Measurements from ENCODE around the gene ASIC2. TPM values are rescaled to one million over a fixed set of nuclear protein-coding genes. Genes with fewer than 3 reads are reported as not detected.
A peak's percentile ranks its signal among the peaks of the same experiment; 100 is the strongest.

ASIC2 gene
- total RNA-seq, 1 donor from 2014 or later: not detected

DNA sequence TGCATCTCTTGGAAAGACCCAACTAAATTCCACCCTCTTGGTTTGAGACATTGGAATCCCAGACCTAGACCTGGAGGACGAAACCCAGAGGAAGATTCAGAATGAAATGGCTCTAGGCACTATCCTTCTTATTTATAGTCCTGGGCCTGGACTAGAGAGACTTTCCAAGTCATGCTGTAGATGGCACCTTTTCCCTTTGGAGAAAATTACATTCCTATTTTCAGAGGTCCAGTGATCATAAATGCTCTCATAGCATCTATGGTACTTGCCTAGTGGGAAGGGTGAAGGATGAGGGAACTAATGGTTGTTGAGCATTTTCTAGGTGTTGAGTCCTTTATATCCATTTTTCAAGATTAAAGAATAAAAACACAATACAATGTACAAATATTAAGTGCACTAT, 264.3 kb downstream of the ASIC2 start:
- DNase-seq (ENCODE audit: low spot score): no peak

GRCh38 chr17:33028061-33028460, 265.0 kb downstream of the ASIC2 start:
- peak; percentile 53 for DNase-seq (ENCODE audit: low spot score)

GRCh38 chr17:33024688-33025486, 268.2 kb downstream of the ASIC2 start:
- DNase-seq (ENCODE audit: low spot score): peak; percentile 59

DNA sequence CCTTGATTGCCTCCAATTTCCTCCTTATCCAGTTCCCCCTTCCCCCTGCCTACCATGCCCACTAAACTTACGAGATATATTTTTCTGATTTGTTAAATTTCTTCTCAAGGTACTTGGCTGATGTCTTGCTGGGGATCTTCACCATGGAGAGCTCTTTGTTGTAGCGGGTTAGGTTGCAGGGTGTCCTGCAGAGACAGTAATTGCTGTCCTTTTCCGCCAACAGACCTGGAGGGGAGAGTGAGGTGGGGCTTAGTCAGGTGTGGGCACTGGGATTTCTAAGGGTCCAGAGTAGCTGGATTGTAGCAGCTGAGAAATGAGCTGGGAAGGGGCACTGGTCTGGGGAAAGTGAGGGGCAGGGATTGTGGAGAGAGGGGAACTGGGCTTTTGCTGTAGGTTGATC, 269.3 kb downstream of the ASIC2 start:
- DNase-seq (ENCODE audit: low spot score): no peak

DNA sequence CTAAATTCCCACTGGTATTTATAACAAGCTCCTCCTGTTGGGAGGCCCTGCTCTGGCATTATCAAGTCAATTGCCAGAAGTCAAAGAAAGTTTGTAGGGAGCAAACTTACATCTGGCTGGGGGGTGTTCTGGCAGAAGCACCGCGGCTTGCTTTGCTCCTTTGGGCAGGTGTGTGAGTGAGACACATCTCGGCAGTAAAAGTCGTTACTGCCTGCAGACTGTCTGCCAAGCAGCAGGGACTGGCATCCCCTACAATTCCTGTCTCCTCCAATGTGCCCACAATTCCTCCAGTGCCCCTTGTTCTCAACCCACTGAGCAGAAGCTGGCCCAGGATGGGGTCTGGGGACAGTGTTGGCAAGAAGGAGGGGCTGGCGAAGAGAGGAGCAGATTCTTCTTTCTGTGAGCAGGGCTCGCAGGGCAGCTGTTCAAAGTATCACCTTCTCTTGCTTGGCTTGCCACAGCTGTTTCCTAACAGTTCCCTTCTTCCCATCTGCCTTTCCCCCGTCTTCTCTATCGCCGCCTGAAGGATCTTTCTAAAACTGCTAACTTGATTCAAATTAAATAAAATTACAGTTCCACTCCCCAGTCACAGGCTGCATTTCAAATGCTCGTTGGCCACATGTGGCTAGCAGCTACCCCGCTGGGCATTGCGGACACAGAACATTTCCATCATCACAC, 271.2 kb downstream of the ASIC2 start:
- no peak for DNase-seq (ENCODE audit: low spot score)

DNA sequence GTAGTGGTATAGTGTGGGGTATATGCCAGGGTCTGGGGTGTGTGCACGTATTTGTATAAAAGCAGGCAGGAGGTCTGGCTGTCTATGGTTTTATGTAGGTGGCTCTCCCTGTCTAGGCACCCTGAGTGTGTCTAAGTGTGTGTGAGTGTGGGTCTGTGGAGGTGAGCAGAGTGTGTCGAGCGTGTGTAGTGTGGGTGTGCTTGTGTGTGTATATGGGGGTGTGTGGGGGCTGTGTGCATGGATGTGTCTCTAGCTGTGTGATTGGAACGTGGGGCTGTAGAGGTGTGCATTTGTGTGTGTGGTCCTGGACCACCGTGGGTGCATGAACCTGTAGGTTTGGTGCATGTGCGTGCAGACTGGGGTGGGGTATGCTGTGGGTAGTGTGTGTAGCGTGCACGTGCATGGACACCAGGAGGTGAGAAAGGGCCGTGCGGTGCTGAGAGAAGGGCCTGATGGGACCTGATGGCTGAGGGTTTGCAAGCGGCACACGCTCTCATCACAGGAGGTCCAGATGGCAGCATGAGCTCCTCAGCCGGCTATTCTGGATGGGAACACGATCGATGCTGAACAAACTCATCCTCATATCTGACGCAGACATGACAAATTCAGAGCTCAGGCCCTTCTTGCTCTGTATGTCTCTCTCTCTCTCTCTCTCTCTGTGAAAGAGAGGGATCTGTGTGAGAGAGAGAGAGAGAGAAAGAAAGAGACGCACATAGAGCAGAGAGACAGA, 273.8 kb downstream of the ASIC2 start:
- DNase-seq (ENCODE audit: low spot score): peak; percentile 77

DNA sequence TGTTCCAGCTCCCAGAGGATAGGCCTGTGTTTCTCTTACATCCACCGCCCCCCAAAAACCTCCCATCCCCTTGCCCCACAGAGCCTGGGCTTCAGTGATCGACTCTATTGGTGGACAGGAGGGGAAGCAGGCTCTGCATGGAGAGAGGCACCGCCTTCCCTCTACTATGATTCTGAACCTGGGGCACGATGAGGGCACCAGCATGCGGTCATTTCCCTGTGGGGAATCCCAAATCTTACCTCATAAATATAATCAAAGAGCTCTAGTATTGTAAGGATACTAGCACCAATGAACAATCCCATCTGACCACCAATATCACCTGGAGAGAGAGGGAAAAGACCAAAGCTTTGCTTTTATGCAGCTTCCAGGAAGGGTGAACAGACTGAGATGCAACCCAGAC, 275.7 kb downstream of the ASIC2 start:
- DNase-seq (ENCODE audit: low spot score): no peak

- DNase-seq (ENCODE audit: low spot score): peak; percentile 81
Observed at GRCh38 chr17:33016920-33017319, 276.2 kb downstream of the ASIC2 start.

DNA sequence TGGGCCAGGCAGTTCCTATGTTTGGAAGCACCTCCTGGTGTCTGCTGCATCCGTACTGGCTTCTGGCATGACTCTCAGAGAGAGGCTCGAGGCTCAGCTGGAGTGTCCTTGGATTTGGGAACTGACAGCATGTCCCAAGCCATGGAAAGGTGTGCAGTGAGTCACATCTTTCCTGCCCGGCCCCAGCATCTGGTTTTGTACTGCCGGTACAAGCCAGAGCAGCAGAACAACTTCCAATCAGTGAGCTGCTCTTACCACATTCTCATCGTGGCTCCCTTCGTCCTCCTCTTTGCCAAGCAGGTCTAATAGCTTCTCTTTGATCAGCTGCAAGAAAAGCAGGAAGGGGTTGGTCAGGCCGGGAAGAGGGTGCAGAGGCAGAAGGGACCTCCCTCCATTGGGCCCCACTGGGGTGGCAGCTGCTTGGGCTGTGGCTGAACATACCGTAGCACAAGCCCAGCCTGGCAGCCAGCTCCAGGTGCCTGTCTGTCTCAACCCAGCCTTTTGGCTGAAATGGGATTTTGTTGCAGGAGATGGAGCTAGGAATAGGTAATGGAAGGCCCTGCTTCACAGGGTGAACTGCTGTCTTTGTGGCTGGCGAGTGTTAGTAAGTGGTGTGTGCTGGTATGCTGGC, 277.3 kb downstream of the ASIC2 start:
- peak; percentile 60 for DNase-seq (ENCODE audit: low spot score)

DNA sequence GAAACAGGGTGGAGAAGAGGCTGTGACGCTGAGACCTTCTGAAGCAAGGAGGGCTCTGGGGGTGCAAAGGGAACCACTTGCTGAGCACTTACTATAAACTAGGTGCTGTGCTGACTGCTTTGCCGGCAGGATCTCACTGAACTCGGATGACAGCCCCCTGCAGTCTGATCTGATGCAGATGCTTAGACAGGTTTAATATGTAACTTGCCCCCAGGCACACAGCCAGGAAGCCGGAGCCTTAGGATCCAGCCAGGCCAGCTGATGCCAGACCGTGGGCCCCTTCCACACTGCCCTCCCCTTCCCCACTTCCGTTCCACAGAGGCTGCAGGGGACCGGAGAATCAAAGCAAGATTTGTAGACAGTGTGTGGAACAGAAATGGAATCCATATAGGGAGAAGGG, 278.3 kb downstream of the ASIC2 start:
- peak; percentile 67 for DNase-seq (ENCODE audit: low spot score)

DNA sequence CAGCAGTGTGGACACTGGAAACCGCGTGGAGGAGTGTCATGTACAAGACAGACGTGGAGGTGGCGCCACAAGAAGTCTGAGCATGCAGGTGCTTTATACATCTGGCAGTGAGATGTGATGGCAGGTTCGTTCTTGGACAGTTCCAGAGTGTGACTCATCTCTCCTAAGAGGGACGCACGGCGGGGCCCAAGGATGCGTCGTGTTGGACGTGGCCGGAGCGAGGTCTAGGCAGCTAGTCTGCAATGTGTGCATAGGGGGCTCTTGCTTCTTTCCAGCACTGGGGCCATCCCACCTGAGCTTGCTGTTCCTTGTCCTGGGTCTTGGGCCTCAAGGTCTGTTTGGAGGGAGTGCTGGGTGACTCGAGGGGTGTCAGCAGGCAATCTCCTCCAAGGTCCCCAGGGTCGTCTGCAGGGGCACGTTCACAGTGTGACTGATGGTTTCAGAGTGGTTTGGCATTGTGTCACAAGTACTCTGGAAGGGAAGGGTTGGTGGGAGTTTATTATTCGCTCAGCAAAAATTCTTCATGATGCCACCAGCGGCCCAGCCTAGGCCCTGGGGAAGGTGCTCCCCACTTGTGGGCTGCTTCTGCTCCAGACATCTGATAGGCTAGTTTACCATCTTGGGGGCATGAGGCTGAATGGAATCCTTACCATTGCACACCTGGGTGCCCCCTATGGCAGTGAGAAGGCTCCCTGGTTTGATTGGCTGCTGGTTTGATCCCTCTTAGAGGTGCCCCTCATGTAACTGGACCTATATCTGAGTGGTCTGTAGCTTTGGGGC, 279.3 kb downstream of the ASIC2 start:
- DNase-seq (ENCODE audit: low spot score): peak; percentile 71

DNA sequence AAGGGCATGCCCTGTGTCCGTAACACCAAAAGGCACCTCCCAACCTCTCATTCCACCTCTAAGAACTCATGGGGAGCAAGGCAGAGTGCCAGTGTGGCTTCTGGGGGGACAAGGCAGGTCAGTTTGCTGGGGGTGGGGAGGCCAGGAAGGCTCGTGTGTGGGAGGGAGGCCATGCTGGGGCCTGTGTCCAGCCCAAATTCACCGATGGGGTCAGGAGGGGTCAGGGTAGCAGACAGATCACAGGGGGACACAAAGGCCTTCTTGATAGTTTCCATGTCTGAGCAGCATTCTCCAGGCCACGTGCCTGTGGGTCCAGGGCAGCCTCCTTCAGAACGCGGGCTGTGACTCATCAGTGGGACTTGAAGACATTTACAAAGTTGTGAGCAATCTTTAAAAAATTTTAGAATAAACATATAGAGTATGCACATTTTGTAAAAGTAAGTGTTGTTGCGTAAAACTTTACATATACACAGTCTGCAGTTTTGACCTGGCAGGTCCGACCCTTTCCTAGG, 280.5 kb downstream of the ASIC2 start:
- DNase-seq (ENCODE audit: low spot score): peak; percentile 71

DNA sequence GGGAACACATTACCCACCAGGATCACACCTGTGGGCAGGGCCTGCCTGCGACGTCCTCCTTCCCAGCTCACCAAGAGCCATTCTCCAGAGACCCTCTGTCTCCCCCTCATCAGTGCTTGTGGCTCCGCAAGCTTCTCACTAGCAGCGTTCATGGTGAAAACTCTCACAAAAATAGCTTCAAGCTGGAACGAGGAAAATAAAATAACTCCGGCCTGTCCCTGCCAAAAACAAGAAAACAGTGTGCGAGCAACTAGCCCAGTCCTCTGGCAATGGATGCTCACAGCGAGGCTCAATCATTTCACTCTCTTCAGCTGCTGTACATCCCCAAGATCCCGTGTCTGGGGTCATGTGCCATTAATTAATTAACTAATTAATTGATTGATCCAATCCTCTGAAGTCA, 283.5 kb downstream of the ASIC2 start:
- no peak for DNase-seq (ENCODE audit: low spot score)

DNA sequence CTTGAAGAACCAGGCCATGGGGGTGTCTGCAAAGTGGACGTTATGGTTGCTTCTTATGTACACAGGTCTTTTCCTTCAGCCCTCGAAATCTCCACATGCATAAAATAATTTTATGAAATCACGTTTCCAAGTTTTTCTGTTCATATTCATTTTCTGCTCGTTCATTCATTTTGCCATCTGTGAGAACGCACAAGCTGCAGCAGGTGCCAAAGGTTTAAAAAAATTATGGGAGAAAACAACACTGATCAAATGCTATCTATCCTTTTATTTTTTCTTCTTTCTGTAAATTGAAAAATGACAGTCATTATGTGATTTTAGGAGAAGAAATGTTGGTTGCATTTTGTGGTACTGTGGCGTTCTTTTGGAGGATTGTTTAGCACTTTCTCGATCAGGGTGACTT, 285.9 kb downstream of the ASIC2 start:
- DNase-seq (ENCODE audit: low spot score): no peak

DNA sequence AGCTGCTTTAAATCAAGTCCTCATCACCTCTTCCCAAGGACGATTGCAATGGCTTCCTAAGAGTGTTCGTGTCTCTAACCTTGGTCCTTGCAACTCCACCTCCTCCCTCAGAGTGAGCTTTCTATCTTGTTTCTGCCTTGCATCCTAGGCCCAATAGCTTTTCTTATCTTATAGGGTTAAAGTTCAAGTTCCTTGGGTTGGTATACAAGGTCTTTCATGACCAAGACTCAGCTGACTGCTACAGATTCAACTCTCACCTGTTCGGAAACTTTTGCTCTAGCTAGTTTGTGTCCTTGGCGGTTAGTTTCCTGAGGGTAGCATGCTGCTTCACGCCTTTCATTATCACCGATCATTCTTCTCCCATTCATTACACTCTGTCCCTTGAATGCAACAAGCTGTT, 290.8 kb downstream of the ASIC2 start:
- DNase-seq (ENCODE audit: low spot score): no peak

GRCh38 chr17:32998887-32999228, 294.2 kb downstream of the ASIC2 start:
- no peak for DNase-seq (ENCODE audit: low spot score)

GRCh38 chr17:32998111-32998886, 294.8 kb downstream of the ASIC2 start:
- peak; percentile 90 for DNase-seq (ENCODE audit: low spot score)

DNA sequence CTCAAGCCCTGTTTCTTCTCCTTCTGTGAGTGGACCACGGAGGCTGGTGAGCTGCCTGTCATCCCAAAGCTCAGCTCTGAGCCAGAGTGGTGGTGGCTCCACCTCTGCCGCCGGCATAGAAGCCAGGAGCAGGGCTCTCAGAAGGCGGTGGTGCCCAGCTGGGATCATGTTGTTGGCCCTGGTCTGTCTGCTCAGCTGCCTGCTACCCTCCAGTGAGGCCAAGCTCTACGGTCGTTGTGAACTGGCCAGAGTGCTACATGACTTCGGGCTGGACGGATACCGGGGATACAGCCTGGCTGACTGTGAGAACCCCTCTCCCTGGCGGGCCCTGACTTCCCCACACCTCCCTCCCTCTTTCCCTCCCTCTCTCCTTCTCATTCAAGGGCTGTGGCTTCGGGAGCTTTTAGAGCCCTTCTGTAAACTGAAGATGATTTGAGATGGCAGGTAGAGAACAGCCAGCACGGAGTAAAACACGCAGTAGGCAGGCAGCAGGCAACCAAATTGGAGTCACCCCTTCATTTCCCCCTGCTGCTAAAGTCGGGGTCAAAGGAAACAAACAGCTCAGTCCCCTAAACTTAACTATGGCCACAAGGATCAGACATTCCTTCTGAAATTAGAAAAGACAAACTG, 297.6 kb downstream of the ASIC2 start:
- no peak for DNase-seq (ENCODE audit: low spot score)

GRCh38 chr17:32993977-32994376, 299.1 kb downstream of the ASIC2 start:
- no peak for DNase-seq (ENCODE audit: low spot score)

Data from mesenteric fat pad (tissue), 1 donor.